G401 (cell line): ENCODE results near the gene CEBPG. TPM values are rescaled to one million over a fixed set of nuclear protein-coding genes. Genes with fewer than 3 reads are reported as not detected.

Experiments
- DNase-seq: peaks from one replicate; pipeline ENCODE4 v3.0.0-alpha.2; 2015; ENCODE audit warnings: low spot score
- in situ Hi-C: cut with HindIII; loops from 2 replicates; pipeline ENCODE4 v1.10.0; 2016; ENCODE audit warnings: low sequenced_read_pairs, mixed read lengths
- total RNA-seq: library from RNA; depleted of rRNA; stranded (reverse); fragments of >200 nt; shearing (Covaris generic); gene quantifications from 2 replicates; pipeline ENCODE4 v1.2.3, GENCODE V29; 2014

The CEBPG gene
- total RNA-seq, 1 experiment from 2014 or later: 22.1 TPM

DNA sequence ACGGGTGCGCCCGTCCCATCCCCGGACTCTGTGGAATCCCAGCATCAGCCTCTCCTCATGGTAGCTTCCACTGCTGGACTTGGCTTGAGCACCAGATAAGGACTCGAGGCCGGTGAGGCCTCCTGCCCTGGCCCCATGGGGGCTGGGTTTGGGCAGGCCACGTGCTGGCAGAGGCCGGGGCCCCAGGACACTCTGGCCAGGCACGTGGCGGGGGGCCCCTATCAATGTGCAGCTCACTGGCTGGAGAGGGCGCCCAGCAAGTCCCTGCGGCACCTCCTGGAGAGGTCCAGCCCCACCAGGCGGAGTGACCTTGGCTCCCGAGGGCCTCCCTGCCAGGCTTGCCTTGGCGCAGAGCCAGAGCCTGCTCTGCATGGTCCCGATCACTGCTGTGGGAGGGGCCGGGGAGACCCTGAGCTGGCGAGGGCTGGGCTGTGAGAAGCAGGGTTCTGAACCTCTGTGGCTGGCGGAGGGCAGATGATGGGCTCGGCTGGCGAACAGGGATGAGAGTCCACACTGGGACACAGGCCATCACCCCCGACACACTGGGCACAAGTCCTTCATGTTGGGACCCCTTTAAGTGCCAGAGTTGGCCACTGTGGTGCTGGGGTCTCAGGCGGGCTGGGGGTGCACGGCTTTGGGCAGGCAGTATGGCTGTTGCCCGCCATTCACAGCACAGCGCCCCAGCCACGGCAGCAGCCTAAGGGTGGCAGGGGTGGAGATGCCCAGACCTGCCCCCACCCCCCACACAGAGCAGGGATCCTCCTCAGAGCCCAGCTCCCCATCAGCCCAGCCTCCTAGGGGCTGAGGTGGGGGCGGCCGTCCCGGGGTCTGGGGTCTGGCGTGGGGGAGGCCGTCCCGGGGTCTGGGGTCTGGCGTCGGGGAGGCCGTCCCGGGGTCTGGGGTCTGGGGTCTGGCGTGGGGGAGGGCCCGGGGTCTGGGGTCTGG, 19.1 kb downstream of the CEBPG start:
- in situ Hi-C loops: no loop called here

DNA sequence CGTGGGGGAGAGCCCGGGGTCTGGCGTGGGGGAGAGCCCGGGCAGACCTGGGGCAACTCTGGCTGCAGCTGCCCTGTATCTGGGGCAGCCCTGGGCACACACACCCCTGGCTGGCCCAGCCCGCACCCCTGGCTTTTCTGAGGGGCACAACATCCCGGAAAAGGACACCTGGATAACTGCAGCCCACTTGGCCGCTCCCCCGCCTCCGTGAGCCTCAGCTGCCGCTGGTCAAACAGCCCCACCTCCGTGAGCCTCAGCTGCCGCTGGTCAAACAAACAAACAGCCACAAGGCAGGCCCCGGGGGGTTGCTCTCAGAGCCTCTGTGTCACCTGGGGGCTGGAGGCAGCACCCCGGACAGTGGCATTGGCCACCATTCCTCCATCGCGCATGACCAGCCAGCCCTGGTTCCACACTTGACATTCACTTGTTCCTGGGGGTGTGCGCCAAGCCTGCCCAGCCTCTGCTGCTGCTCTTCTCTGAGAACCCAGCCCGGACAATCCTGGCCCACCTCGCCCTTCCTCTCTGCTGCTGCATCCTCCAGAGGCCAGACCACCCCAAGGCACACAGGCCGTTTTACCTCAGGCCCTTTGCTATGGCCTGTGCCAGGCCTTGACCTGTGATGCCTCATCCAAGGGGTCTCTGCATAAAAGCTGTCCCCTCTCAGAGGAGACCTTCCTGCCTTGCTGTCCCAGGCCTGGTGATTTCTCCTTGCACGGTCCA, 19.9 kb downstream of the CEBPG start:
- no peak for DNase-seq

More for the DNA sequence above, 19.1 kb downstream of the CEBPG start:
- no peak for DNase-seq

DNA sequence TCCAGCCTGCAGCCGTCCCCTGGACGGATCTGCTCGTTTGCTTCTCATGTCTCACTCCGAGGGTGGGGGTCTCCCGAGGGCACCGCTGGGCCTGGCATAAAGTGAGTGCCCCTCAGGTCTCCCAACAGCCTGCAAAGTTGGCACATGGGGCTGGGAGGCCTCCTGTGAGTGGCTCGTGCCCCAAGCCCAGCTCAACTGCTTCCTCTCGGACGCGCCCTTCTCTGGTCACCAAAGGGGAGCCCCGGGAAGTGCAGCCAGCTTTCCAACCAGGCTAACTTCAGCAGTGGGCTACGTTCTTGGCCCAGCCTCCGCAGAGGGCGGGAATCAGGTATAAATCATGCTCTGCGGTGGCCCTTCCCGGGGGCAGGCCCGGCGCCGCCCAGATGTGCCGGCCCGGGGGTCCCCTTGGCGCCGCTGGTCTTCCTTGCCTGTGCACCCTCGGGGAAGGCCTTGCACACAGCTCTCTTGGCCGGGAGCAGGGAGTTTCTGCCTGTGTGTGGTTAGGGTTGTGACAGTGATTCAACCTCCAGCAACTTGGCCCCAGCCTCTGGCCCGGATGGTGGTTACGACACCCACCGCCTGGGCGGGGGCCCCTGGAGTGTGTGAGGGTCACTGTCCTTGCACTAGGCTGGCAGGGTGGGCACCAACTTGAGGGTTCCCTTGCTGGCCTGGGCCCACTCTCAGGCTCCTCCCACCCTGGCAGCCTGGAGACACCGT, 20.7 kb downstream of the CEBPG start:
- in situ Hi-C loops: no loop called here
- no peak for DNase-seq

More for the DNA sequence above, 19.9 kb downstream of the CEBPG start:
- in situ Hi-C loops: no loop called here

DNA sequence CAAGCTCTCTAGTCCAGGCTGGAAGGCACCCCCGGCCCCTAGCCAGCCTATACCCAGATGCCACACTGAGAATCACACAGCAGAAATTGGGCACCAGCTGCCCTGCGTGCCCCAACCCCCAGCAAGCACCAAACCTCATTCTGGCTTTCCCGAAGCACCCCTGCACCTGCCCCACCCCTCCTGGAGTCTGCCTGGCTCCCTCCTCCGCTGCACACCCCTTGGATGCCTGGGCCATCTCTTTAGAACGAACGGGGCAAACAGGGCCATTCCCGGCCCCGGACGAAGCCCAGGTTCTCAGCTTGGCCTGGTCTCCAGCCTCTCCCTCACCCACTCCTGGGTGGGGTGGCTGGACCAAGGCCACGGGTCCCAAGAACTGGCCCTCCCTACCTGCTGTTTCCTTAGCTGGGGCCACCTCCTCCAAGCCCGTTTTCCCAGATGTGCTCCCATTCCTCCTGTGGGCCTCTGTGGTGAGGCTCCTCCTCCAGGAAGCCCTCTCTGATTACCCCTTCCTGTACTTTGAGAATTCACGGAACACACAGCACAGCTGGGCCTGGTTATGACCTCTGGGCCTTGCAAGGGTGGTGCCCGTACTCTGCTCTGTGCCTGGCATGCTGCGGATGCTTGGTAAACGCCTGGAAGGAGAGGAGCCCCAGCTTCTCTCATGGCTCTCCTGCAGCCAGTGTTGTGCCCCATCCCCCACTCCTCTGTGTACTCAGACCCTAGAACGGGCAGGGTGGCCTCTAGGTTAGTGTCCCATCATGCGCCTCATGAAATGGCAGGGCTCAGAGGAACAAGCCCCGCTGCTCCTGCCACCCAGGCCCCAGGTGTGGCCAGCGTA, 21.4 kb downstream of the CEBPG start:
- in situ Hi-C loops: no loop called here
- no peak for DNase-seq

DNA sequence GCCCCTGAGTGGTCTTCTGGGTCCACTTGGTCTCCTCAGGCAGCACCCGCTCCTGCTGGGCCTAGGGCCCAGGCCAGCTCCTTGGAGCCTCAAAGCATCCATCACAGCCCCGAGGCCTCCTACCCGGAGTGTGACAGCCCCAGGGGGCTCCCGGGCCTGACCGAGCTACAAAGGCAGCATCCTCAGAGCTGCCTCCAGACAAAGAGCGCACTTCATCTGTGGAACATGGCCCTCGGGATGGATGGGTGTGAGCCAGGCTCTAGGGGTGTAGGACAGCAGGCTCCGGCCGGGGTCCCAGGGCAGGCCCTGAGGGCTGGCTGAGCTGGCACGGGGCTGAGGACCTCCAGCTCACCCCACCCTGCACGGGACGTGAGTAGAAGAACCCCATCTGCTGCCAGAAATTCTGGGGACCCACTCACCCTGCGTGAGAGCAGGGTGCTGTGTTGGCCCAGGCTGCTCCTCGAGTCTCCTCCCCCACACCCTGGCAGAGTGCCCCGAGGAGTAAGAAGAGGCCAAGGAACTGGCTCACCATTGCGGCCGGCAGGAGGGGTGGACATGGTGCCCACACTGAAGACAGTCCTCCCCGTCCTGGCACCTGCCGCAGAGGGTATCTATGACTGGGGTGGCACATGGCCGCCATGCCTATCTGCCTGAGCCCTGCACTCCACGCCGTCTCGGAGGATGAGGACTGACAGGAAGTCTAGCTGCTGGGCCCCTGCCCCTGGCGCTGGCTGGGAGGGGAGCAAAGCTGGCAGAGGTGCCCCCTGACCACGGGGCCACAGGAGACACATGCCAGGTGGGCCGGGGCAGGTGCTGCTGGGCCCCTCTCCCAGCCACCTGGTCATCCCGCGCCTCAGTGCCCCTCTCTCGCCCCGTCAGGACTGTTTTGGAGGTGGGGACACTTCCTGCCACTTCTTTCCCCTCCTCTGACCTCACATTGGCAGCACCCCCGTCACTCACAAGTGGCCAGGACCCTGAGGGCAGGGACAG, 22.3 kb downstream of the CEBPG start:
- no peak for DNase-seq
- in situ Hi-C loops: no loop called here

DNA sequence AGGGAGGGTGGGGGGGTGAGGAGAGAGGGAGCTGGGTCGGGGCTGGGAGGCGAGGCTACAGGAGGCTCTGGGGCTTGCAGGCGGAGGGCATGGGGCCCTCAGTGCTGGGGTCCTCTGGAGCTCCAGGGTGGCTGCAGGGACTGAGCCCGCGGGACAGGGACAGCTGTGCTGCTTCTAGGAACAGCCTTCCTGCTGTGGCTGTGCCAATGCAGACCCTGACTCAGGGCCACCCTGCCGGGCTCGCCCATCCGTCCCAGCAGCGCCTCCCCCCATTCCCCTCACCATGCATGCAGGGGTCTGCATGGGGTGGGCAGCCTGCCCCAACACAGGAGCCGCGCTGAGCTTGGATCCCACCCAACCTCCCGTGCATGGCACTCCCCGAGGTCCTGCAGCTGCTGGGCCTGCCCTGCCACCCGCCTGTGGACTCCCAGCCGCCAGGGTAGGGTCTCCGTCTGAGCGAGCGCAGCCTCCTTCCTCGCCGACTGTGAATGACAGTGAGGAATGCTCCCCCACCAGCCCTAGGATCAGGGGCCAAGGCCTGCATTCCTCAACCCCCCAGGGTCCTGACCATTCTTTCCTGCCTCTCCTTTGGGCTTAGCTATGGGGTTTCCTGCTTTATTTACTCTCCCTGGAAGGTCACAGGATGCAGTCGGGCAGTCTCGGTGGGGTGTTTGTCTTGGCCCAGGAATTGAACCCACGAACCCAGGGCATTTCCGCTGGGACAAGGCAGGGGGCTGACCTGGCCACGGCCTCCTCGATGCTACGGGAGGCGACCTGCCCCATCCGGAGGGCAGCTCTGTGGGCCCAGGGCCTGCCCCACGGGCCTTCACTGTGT, 23.4 kb downstream of the CEBPG start:
- no peak for DNase-seq
- in situ Hi-C loops: no loop called here

DNA sequence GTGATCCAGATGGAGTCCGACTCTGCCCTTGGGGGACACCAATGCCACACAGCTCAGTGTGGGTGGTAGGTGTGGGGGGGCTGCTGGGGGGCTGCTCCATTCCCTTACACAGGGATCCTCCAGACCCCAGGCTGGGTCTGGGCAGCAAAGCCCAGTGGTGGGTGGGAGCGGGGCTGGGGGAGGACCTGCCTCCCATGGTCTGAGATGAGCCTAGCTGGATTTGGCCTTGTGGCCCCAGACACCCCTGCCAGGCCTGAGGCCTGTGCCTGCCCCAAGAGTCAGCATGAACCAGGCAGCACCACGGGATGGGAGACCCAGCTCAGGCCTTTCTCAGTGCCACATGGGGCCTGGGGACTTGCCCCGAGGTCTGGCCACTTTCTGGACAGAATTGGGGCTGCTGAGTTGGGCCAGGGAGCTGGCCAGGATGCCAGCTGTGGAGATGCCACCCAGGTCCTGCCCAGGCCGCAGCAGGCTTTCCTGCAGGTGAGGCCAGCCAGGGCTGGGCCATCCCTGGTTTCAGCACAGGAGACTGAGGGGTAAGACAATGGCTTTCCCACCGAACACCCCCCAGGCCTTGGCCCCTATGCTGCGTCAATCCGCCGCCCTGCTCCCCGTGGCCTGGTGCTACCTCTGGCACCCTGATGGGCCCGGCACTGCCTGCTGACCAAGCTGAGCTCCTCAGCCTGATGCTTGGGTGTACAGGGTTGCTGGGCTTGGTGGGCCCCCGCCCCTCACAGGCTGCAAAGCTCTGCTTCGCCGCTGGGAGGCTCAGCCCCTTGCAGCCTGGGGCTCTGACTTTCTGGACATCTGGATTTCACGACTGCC, 24.2 kb downstream of the CEBPG start:
- in situ Hi-C loops: no loop called here
- no peak for DNase-seq

DNA sequence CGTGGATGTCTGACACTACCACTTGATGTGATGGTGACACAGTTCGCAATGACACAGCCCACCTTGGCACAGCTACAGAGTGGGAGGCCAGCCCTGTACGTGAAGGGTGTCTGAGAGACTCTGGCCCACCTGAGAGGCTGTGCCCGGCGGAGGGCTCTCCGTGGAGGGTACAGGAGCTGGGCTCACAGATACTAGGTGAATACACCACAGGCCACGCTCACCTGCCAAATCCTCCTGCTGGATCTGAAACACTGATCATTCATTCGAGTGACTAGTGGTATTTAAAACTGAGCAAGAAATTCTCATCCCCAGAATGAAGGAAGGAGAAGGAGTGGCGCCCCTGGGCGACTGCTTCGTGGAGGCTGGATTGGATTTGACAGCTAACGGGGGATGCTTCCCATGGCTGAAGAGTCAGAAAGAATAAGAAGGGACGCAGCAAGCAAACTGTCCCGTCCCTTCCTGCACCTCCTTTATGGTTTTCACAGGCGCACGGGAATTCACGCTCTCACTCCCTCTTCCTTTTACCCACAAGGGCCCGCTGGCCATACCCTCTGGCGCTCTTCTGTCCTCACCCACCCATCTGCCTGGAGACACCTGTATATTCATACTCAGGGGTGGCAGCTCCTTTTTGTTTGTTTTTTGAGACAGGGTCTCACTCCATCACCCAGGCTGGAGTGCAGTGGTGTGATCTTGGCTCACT, 25.0 kb downstream of the CEBPG start:
- in situ Hi-C loops: no loop called here
- no peak for DNase-seq

DNA sequence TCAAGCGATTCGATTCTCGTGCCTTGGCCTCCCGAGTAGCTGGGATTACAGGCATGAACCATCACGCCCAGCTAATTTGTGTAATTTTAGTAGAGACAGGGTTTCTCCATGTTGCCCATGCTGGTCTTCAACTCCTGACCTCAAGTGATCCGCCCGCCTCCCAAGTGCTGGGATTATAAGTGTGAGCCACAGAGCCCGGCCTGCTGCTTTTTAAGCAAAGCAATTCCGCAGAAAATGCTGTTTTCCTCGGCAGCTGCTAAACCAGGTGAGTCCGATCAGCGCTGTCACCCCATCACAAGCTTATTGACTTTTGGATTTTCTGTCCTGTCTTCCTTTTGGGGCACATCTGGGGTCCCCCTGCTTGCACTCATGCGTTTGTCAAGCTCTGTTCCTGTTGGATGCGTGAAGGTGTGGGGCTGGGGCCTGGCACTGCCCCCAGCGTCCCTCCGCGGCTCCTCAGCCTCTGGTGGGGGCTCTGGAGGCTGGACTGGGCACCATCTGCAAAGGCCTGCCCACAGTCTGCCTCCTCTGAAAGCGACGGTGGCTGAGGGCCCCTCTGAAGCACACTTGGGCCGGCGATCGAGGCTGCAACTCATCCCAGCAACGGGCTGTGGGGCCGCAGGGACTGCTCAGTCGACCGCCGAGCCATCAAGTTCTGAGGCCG, 25.7 kb downstream of the CEBPG start:
- in situ Hi-C loops: no loop called here
- DNase-seq: no peak

DNA sequence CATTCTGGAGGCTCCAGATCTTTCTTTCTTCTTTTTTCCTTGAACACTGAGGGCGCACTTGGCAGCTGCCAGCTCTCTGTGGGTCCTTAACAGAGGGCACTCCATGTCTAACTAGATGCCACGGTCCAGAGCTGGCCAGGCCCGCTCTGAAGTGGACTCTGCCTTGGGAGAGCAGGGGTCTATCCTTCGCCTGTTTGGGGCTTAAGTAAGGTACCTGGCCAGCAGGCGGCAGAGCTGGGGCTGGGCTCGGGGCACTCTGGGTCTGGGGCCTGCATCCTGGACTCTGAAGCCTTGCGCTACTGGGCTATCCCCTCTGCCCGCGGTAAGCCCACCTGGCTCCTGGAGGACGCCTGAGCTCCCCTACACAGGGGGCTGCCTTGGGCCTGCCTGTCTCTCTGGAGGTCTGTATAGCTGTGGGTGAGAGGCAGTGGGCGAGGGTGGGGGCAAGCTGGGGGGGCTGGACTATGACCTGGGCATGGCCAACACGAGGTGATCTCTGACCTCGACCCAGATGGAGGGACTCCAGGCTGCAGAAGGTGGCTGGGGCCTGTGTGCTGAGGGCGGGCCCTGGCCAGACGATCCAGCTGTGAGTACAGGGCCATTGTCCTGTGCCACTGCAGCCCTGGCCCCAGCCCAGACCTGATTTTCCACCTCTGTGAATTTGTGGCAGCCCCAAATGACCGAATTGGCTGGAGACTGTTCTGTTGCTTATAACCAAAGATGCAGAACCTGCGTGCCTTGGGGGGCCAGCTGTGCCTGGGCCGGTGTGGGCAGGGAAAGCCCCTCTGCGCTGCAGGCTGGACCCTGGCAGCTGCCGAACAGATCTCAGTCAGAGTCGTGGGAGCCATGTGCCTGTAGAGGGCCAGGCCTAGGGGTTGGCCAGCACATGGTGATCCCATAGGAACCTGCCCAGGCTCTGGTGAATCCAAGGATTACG, 26.5 kb downstream of the CEBPG start:
- DNase-seq: no peak
- in situ Hi-C loops: no loop called here

DNA sequence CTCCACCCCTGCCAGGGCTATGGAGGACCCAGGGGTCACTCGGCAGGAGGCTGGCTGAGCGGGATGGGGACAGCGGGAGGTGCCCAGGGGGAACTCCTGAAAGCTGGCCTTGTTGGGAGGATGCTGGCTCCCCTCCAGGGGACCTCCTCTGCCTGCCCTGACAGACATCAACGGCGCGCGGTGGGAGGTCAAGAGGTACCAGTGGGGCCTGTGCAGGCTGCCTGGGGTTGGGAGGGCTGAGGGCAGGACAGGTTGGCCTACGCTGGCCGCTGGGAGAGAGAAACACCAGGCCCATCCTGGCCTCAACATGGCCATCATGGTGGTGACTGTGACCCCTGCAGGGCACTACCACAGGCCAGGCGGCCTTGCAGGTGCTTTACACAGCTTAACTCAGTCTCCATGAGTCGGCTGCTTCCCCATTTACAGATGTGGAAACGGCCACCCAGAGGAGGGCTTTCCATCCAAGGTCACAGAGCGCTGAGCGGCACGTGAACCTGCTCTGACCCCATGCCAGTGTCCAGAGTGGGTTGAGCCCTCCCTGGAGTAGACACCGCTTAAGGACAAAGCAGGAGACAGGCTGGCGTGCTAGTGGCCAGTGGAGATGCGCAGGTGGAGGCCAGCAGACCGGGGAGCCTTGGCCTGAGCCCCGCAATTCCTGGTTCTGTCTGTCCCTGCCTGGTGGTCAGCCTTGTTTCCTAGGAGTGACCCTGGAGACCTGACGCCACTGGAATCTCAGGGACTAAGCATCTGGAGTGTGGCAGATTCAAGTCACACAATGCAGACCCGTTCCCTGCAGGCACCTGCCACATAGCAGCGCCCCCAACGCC, 27.6 kb downstream of the CEBPG start:
- in situ Hi-C loops: no loop called here
- DNase-seq: no peak

DNA sequence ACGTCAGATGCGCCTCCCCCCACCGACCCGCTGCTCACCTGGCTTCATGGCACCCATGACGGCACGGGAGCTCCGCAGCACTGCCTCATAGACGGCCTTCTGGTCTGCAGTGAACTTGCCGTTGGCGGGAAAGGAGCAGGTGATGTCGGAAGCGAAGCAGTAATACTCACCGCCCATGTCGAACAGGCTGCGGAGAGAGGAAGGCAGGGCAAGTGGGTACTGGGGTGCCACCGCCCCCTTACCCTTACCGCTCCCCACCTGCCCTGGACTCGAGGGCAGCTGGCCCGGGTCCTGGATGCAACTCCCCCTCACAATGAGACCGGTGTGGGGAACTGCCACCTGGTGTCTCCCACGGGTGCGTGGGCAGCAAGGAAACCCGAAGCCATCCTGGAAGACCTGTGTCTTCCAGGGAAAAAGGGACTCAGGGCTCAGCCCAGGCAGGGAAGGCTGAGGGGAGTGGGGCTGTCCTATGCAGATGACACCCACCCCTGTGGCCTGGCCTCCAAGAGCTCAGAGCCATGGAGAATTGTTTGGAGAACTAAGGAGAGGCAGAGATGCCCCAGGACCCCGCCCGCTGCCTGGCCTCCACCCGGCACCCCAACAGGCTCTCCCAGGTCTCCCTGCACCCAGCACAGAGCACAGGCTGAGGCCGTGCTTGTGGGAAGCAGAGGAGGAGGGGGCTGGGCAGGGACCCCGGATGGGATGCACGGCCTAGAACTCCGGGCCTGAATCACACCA, 28.3 kb downstream of the CEBPG start:
- DNase-seq: no peak
- in situ Hi-C loops: no loop called here
